ENCODE measurements around the gene TSPAN10. TPM values are rescaled to one million over a fixed set of nuclear protein-coding genes. Genes with fewer than 3 reads are reported as not detected.
A peak's percentile ranks its signal among the peaks of the same experiment; 100 is the strongest.

TSPAN10 gene
- total RNA-seq, 1 donor from 2014 or later: 2.7 TPM

DNA sequence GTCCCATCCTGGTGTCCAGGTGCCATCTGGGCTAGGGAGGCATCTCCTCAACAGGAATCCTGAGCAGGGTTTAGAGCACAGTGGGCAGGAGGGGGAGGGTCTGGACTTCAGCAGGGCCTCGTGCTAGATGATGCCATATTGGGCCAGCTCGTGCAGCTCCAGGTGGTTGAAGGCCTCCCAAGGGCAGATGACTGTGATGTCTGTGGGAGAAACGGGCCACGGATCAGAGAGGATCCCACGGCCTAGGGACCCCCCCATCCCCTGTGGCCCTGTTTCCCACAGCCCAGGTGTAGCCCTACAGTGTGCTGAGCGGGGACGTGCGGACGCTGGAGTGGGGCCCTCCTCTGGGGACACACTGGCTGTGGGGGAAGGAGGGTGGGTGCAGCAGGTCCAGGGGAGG, 14.0 kb downstream of the TSPAN10 start:
- Mint-ChIP-seq H3K4me1 (ENCODE audit: low read depth, unreplicated experiment) (no peaks in the 10 kb centered on the region), H3K9me3 (ENCODE audit: unreplicated experiment) (peaks cover 4% of the 10 kb centered on the region), H3K27me3 (ENCODE audit: low read depth, unreplicated experiment) (peaks cover 18% of the 10 kb centered on the region), H3K4me3 (ENCODE audit: unreplicated experiment) (no peak overlapping the region), H3K36me3 (ENCODE audit: low read depth, unreplicated experiment) (peaks cover 2% of the 10 kb centered on the region), H3K27ac (ENCODE audit: unreplicated experiment) (no peak overlapping the region)
- H3K36me3 ChIP-seq (ENCODE audit: insufficient read depth, low read length): no peaks in the 10 kb centered on the region
- peaks cover 7% of the 10 kb centered on the region for H3K9me3 ChIP-seq (ENCODE audit: insufficient read depth, low read depth, low read length)
- FAIRE-seq: no peak
- no peak overlapping the region for H3K4me3 ChIP-seq (ENCODE audit: insufficient read depth, low read depth, low read length)
- no peak for TF ChIP-seq EZH2 (IDR thresholded peaks at IDR 0.05; ENCODE audit: insufficient read depth, low read length)
- TF ChIP-seq, protein P1, sequence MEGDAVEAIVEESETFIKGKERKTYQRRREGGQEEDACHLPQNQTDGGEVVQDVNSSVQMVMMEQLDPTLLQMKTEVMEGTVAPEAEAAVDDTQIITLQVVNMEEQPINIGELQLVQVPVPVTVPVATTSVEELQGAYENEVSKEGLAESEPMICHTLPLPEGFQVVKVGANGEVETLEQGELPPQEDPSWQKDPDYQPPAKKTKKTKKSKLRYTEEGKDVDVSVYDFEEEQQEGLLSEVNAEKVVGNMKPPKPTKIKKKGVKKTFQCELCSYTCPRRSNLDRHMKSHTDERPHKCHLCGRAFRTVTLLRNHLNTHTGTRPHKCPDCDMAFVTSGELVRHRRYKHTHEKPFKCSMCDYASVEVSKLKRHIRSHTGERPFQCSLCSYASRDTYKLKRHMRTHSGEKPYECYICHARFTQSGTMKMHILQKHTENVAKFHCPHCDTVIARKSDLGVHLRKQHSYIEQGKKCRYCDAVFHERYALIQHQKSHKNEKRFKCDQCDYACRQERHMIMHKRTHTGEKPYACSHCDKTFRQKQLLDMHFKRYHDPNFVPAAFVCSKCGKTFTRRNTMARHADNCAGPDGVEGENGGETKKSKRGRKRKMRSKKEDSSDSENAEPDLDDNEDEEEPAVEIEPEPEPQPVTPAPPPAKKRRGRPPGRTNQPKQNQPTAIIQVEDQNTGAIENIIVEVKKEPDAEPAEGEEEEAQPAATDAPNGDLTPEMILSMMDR (IDR thresholded peaks at IDR 0.05; ENCODE audit: insufficient read depth, low read depth, low read length): no peak
- no peak overlapping the region for H2AFZ ChIP-seq (ENCODE audit: low read depth, low read length)
- no peaks in the 10 kb centered on the region for H3K79me2 ChIP-seq (ENCODE audit: insufficient read depth, low read length)
- H3K27ac ChIP-seq (ENCODE audit: low read depth, low read length): no peak overlapping the region
- no peak overlapping the region for H3K9ac ChIP-seq (ENCODE audit: low read length)
- peaks cover 20% of the 10 kb centered on the region for H3K27me3 ChIP-seq (ENCODE audit: insufficient read depth, low read length)
- peaks cover 8% of the 10 kb centered on the region for H3K4me1 ChIP-seq (ENCODE audit: insufficient read depth, low read length)
- H4K20me1 ChIP-seq (ENCODE audit: insufficient read depth, low read length): no peaks in the 10 kb centered on the region
- H3K4me2 ChIP-seq (ENCODE audit: low read length): no peak overlapping the region
- no peak for DNase-seq (ENCODE audit: low read depth)

DNA sequence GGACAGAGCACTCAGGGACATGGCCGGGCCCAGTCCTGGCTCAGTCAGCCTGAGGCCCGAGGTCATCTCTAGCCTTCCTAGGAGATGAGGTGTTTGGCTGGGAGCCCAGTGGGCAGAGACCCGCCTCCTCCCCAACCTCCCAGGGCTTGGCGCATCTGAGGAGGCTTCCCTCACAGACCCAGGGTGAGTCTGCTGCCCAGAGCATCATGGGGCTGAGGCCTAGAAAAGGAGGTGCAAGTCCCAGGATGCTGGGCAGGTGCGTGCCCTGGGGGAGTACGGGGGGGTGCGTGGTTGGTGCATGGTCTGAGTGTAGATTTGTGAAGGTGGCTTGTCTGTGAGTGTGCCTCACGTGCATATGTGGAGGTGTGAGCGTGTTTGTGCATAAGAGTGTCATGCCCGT, 14.7 kb downstream of the TSPAN10 start:
- peak; percentile 75 for DNase-seq (ENCODE audit: low read depth)
- FAIRE-seq: no peak
- TF ChIP-seq, protein P1 (IDR thresholded peaks at IDR 0.05; ENCODE audit: insufficient read depth, low read depth, low read length): no peak
- no peak for TF ChIP-seq EZH2 (IDR thresholded peaks at IDR 0.05; ENCODE audit: insufficient read depth, low read length)
- no peaks in the 10 kb centered on the region for H3K36me3 ChIP-seq (ENCODE audit: insufficient read depth, low read length)
- peaks cover 17% of the 10 kb centered on the region for H3K27me3 Mint-ChIP-seq (ENCODE audit: low read depth, unreplicated experiment)
- no peak overlapping the region for H3K27ac Mint-ChIP-seq (ENCODE audit: unreplicated experiment)
- no peak overlapping the region for H3K9ac ChIP-seq (ENCODE audit: low read length)
- no peaks in the 10 kb centered on the region for H4K20me1 ChIP-seq (ENCODE audit: insufficient read depth, low read length)
- H3K9me3 Mint-ChIP-seq (ENCODE audit: unreplicated experiment): peaks cover 4% of the 10 kb centered on the region
- no peak overlapping the region for H3K4me3 Mint-ChIP-seq (ENCODE audit: unreplicated experiment)
- H3K4me1 Mint-ChIP-seq (ENCODE audit: low read depth, unreplicated experiment): no peaks in the 10 kb centered on the region
- no peak overlapping the region for H3K27ac ChIP-seq (ENCODE audit: low read depth, low read length)
- H3K4me2 ChIP-seq (ENCODE audit: low read length): peak overlapping the region; percentile 50
- H3K79me2 ChIP-seq (ENCODE audit: insufficient read depth, low read length): no peaks in the 10 kb centered on the region
- H2AFZ ChIP-seq (ENCODE audit: low read depth, low read length): no peak overlapping the region
- peaks cover 7% of the 10 kb centered on the region for H3K9me3 ChIP-seq (ENCODE audit: insufficient read depth, low read depth, low read length)
- H3K4me3 ChIP-seq (ENCODE audit: insufficient read depth, low read depth, low read length): no peak overlapping the region
- H3K27me3 ChIP-seq (ENCODE audit: insufficient read depth, low read length): peaks cover 20% of the 10 kb centered on the region
- H3K4me1 ChIP-seq (ENCODE audit: insufficient read depth, low read length): peaks cover 8% of the 10 kb centered on the region
- H3K36me3 Mint-ChIP-seq (ENCODE audit: low read depth, unreplicated experiment): peaks cover 2% of the 10 kb centered on the region

DNA sequence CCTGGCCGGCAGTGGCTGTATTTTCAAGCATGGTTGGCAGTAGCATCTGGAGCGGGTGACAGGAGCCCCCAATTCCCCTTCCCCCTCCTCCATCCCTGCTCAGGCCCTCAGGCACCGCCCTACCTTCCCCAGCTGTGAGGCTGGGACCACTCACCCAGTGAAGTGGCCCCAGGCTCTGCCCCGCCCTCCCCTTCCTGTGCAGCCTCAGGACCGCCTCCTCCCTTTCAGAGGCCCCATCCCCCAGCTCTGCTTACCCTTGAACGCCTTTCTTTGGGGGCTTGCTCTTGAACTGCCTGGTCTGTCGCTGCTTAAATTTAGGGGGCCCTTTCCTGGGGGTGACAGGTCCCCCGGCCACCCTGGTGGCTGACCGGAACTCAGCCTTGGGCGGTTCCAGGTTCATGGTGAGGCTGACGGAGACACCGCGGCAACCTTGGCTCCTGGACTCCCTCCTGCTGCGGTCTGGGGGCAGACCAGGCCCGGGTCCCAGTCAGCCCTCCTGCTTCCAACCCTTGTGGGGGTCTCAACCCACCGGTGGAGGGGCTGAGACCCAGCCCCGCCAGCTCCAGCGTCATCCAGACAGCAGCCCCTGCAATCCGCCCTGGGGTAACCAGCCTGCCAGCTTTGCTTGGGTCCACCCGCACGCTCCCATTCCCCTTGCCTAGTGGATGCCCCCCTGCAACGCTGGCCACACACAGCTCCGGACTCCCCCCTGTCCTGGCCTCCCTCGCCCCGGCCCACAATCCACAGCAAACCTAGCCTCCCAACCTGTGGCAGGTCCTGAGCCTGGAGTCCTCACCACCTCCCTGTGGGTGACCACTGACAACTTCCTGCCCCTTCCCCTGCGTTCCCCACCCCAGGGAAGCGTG, 16.1 kb downstream of the TSPAN10 start:
- peak overlapping the region; percentile 13 for H3K4me2 ChIP-seq (ENCODE audit: low read length)
- no peak overlapping the region for H3K27ac Mint-ChIP-seq (ENCODE audit: unreplicated experiment)
- no peaks in the 10 kb centered on the region for H3K36me3 ChIP-seq (ENCODE audit: insufficient read depth, low read length)
- TF ChIP-seq, protein P1 (IDR thresholded peaks at IDR 0.05; ENCODE audit: insufficient read depth, low read depth, low read length): no peak
- TF ChIP-seq EZH2 (IDR thresholded peaks at IDR 0.05; ENCODE audit: insufficient read depth, low read length): no peak
- peak overlapping the region; percentile 41 for H2AFZ ChIP-seq (ENCODE audit: low read depth, low read length)
- H3K27ac ChIP-seq (ENCODE audit: low read depth, low read length): no peak overlapping the region
- H4K20me1 ChIP-seq (ENCODE audit: insufficient read depth, low read length): no peaks in the 10 kb centered on the region
- DNase-seq (ENCODE audit: low read depth) (no peak), FAIRE-seq (no peak)
- H3K4me3 Mint-ChIP-seq (ENCODE audit: unreplicated experiment): no peak overlapping the region
- H3K9me3 ChIP-seq (ENCODE audit: insufficient read depth, low read depth, low read length): peaks cover 7% of the 10 kb centered on the region
- no peak overlapping the region for H3K4me3 ChIP-seq (ENCODE audit: insufficient read depth, low read depth, low read length)
- H3K4me1 Mint-ChIP-seq (ENCODE audit: low read depth, unreplicated experiment): no peaks in the 10 kb centered on the region
- H3K27me3 ChIP-seq (ENCODE audit: insufficient read depth, low read length): peaks cover 9% of the 10 kb centered on the region
- no peaks in the 10 kb centered on the region for H3K36me3 Mint-ChIP-seq (ENCODE audit: low read depth, unreplicated experiment)
- no peaks in the 10 kb centered on the region for H3K9me3 Mint-ChIP-seq (ENCODE audit: unreplicated experiment)
- H3K4me1 ChIP-seq (ENCODE audit: insufficient read depth, low read length): peaks cover 8% of the 10 kb centered on the region
- peaks cover 5% of the 10 kb centered on the region for H3K27me3 Mint-ChIP-seq (ENCODE audit: low read depth, unreplicated experiment)
- H3K9ac ChIP-seq (ENCODE audit: low read length): no peak overlapping the region
- H3K79me2 ChIP-seq (ENCODE audit: insufficient read depth, low read length): no peaks in the 10 kb centered on the region

Measured in astrocyte (in vitro differentiated cells and primary cell).